Endothelial cell of umbilical vein (primary cell): Measurements from ENCODE around the gene DCDC2B. TPM values are rescaled to one million over a fixed set of nuclear protein-coding genes. Genes with fewer than 3 reads are reported as not detected.

Source experiments
- BruUV-seq: library from RNA; stranded (reverse); fragments of 400-500 nt; replicated peaks from 2 replicates; lab custom pipeline; 2021; lab: Mats Ljungman, UMichigan
- CTCF ChIA-PET: fragments of 300-600, 350-600 bp; sonication (Branson Sonifier 250); formaldehyde crosslinking; loops from one replicate; lab custom pipeline; 2021; ENCODE audit warnings: antibody characterized with exemption, inconsistent platforms; lab: Charles Lee
- POLR2A ChIA-PET: fragments of 300-600, 350-600 bp; sonication (Branson Sonifier 250); formaldehyde crosslinking; loops from one replicate; lab custom pipeline; 2021; ENCODE audit warnings: antibody characterized with exemption, inconsistent platforms; lab: Charles Lee
- DNase-seq: peaks from one replicate; pipeline ENCODE4 v3.0.0-alpha.2; 2011; ENCODE audit warnings: low read depth, low spot score
- FAIRE-seq: peaks from 2 replicates; lab custom pipeline; 2011; peaks lifted over from hg19 to GRCh38; lab: Jason Lieb, UNC
- H2AFZ ChIP-seq: 2 replicates; pipeline ENCODE4 v1.6.0; 2012; ENCODE audit warnings: low read depth, low read length, control low read depth, inconsistent platforms
- H3K27ac ChIP-seq: 2 replicates; pipeline ENCODE4 v1.5.1; 2011; ENCODE audit warnings: low read depth, mild to moderate bottlenecking, control low read depth, low read length, moderate library complexity; ENCODE audit not compliant: insufficient read depth
- H3K27me3 ChIP-seq, 2 experiments: 2 replicates each; pipeline versions ENCODE4 v1.6.0 to v1.6.1; 2011; ENCODE audit warnings: low read length in 2 of 2, mixed read lengths in 1 of 2; ENCODE audit not compliant: control insufficient read depth in 2 of 2, insufficient read depth in 2 of 2
- H3K36me3 ChIP-seq, 2 experiments: 2 replicates in 1 of 2; 3 replicates in 1 of 2; pipeline ENCODE4 v1.5.1; 2011; ENCODE audit warnings: low read length in 2 of 2, mild to moderate bottlenecking in 1 of 2, moderate library complexity in 1 of 2; ENCODE audit not compliant: control insufficient read depth in 2 of 2, insufficient read depth in 2 of 2; ENCODE audit errors: extremely low read depth in 1 of 2
- H3K4me1 ChIP-seq: 3 replicates; pipeline ENCODE4 v1.5.1; 2011; ENCODE audit warnings: mild to moderate bottlenecking, low read length; ENCODE audit not compliant: control insufficient read depth, insufficient read depth; ENCODE audit errors: extremely low read depth
- H3K4me2 ChIP-seq: 2 replicates; pipeline ENCODE4 v1.6.1; 2011; ENCODE audit warnings: low read length, control low read depth, mixed read lengths; ENCODE audit not compliant: insufficient read depth
- H3K4me3 ChIP-seq, 3 experiments: fragments of 200-600 bp in 1 of 3; sonication (generic), shearing (Covaris generic) in 1 of 3; replicated peaks in 1 of 3; 2 replicates each; pipeline ENCODE4 v1.5.1; 2011 to 2016; ENCODE audit warnings: control low read depth in 3 of 3, low read length in 3 of 3, mild to moderate bottlenecking in 2 of 3, inconsistent platforms in 1 of 3, low read depth in 1 of 3, moderate library complexity in 1 of 3; ENCODE audit not compliant: insufficient read depth in 1 of 3
- H3K79me2 ChIP-seq: 2 replicates; pipeline ENCODE4 v1.6.0; 2012; ENCODE audit warnings: low read length, inconsistent platforms; ENCODE audit not compliant: control insufficient read depth, insufficient read depth
- H3K9ac ChIP-seq: replicated peaks from 2 replicates; pipeline ENCODE3; 2011; ENCODE audit warnings: low read length, control low read depth; ENCODE audit not compliant: insufficient read depth; ENCODE audit errors: extremely low read depth
- H3K9me1 ChIP-seq: replicated peaks from 3 replicates; pipeline ENCODE4 v1.6.0; 2011; ENCODE audit warnings: mild to moderate bottlenecking, low read length; ENCODE audit not compliant: control insufficient read depth, insufficient read depth; ENCODE audit errors: extremely low read depth
- H3K9me3 ChIP-seq: replicated peaks from 2 replicates; pipeline ENCODE4 v1.5.1; 2012; ENCODE audit warnings: low read length, inconsistent platforms; ENCODE audit not compliant: control insufficient read depth, insufficient read depth
- H4K20me1 ChIP-seq: replicated peaks from 2 replicates; pipeline ENCODE3; 2011; ENCODE audit warnings: mild to moderate bottlenecking, low read length; ENCODE audit not compliant: control insufficient read depth, insufficient read depth; ENCODE audit errors: extremely low read depth
- EZH2 ChIP-seq: IDR thresholded peaks from 2 replicates; pipeline ENCODE4 v1.6.1; 2012; ENCODE audit warnings: borderline replicate concordance, low read depth, mild to moderate bottlenecking, moderate library complexity, low read length, inconsistent platforms; ENCODE audit not compliant: severe bottlenecking
- FOS ChIP-seq: IDR thresholded peaks from 2 replicates; pipeline ENCODE4 v1.6.1; 2011; ENCODE audit warnings: mild to moderate bottlenecking, low read length, moderate library complexity, borderline replicate concordance; ENCODE audit not compliant: insufficient read depth
- GATA2 ChIP-seq: IDR thresholded peaks from 2 replicates; pipeline ENCODE4 v1.7.0; 2011; ENCODE audit warnings: low read depth, mild to moderate bottlenecking, moderate library complexity, mixed read lengths, low read length; ENCODE audit not compliant: insufficient read length, insufficient read depth
- JUN ChIP-seq: IDR thresholded peaks from 2 replicates; pipeline ENCODE4 v1.6.1; 2011; ENCODE audit warnings: borderline replicate concordance, low read depth; ENCODE audit not compliant: insufficient read length, insufficient read depth
- MYC ChIP-seq: IDR thresholded peaks from one replicate; pipeline ENCODE4 v1.6.1; 2011; ENCODE audit warnings: mild to moderate bottlenecking, low read depth, low read length
- POLR2A ChIP-seq: IDR thresholded peaks from 2 replicates; pipeline ENCODE4 v1.6.1; 2012; ENCODE audit warnings: low read depth, mild to moderate bottlenecking, control low read depth, low read length
- POLR2AphosphoS5 ChIP-seq: IDR thresholded peaks from 2 replicates; pipeline ENCODE4 v1.6.1; 2012; ENCODE audit warnings: low read depth, mild to moderate bottlenecking, control low read depth, low read length, moderate library complexity; ENCODE audit not compliant: insufficient read depth
- dilution Hi-C: fragments of 300-500 bp; cut with MboI; formaldehyde crosslinking; loops from one replicate; pipeline ENCODE4 v1.15.0; 2019; ENCODE audit warnings: low sequenced_read_pairs; ENCODE audit not compliant: extremely low pct_ligation_motif_present
- intact Hi-C: fragments of 100-400 bp; cut with micrococcal nuclease; formaldehyde crosslinking; loops from one replicate; pipeline ENCODE4 v1.10.0; 2022
- polyA plus RNA-seq, 4 experiments: library from polyadenylated mRNA; depleted of rRNA in 3 of 4; stranded (reverse) in 3 of 4; unstranded in 1 of 4; fragments of >200 nt; gene quantifications; 2 replicates each; pipeline versions ENCODE4 v1.2.1 to v1.2.3, GENCODE V29; 2011 to 2012; ENCODE audit warnings: missing spikeins in 1 of 4
- total RNA-seq: library from RNA; stranded (reverse); gene quantifications from 2 replicates; pipeline ENCODE4 v1.2.3, GENCODE V29; 2021
- TF ChIP-seq, protein P1 (sequence below), 2 donors: IDR thresholded peaks; 1 replicate in 1 of 2; 2 replicates in 1 of 2; pipeline ENCODE4 v1.5.1; 2011; ENCODE audit warnings: low read length in 2 of 2, mild to moderate bottlenecking in 2 of 2, moderate library complexity in 2 of 2, control low read depth in 1 of 2, inconsistent platforms in 1 of 2, low read depth in 1 of 2; ENCODE audit not compliant: insufficient read depth in 1 of 2; ENCODE audit errors: extremely low read depth in 1 of 2
- TF ChIP-seq, protein P2 (sequence below): IDR thresholded peaks from 2 replicates; pipeline ENCODE4 v1.6.1; 2011; ENCODE audit not compliant: insufficient read depth, insufficient read length

Gene DCDC2B
- total and polyA plus RNA-seq, 2 donors (not counting 3 experiments of a cell fraction or from before 2014, with no cell fraction given): not detected

DNA sequence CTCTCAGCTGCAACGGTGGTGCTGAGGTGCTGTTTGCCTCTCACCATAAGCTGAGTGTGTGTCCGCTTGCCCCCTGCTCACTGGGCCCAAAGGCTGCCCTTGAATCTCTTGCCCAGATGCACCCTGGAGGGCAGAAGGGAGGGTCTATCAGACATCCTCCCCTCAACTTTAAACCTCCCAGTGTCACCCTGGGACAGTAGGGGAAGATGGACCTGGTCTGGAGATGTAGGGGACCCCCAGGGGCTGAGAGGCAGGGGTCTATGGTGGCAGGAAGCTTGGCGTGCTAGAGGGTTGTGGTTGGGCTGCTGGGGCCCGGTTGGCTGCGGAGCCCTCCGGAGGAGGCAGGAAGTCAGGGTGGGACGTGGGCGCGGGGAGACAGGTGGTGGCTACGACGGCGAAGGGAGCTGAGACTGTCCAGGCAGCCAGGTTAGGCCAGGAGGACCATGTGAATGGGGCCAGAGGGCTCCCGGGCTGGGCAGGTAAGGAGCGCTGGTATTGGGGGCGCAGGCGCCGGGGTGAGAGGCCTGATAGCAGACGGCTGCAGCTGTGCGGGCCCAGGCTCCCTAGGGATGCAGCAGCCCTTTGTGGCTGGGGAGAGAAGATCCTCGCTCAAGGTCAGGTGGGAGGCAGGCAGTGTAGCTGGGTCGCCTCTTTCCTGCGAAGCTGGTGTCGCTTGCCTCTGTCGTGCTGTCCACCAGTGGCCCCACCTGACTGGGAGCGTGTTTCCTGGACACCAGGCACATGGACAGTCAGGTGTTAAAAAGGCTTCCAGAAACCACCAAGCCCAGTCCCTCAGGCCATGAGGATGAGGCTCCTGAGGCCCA, 42.2 kb downstream of the DCDC2B start, which contains the start of gene LCK:
Gene LCK (plus strand): TSS at position 373 of the 824 bp plus-strand sequence. CDS start 23,065 bp downstream, outside the sequence.
- H3K4me1 ChIP-seq: peaks cover 47% of the 10 kb centered on the region
- H3K9me1 ChIP-seq: no peaks in the 10 kb centered on the region
- TF ChIP-seq POLR2A (no peak), GATA2 (no peak)
- intact Hi-C loops: loop anchor here (1.0 kb wide), 3 partner anchors 10 to 41 kb away; partner anchors contain the start of gene HDAC1
- no peak for DNase-seq
- H3K9me3 ChIP-seq: no peaks in the 10 kb centered on the region
- no peak within 1 kb of the TSS for H3K4me2 ChIP-seq
- no peaks in the 10 kb centered on the region for H4K20me1 ChIP-seq
- no peaks in the 10 kb centered on the region for H3K27me3 ChIP-seq
- ChIA-PET POLR2A (interaction anchor here (2.0 kb wide), 1 partner anchor 85 kb away, joined by 12 read pairs; the partner anchor contains the start of gene MARCKSL1), CTCF (interaction anchor here (1.0 to 6.3 kb wide), 5 partner anchors 8 to 65 kb away, joined by 3 to 73 read pairs (median 47); no protein-coding TSS in a partner anchor)
- H3K79me2 ChIP-seq: no peaks in the 10 kb centered on the region
- BruUV-seq: no TSS peak
- H3K36me3 ChIP-seq: no peaks in the 10 kb centered on the region
- no peak within 1 kb of the TSS for H2AFZ ChIP-seq
- H3K9ac ChIP-seq: peak within 1 kb of the TSS; percentile 8
- peak within 1 kb of the TSS; percentile 77 for H3K27ac ChIP-seq
- no peak within 1 kb of the TSS for H3K4me3 ChIP-seq
- no peak for FAIRE-seq
- dilution Hi-C loops: no loop called here

DNA sequence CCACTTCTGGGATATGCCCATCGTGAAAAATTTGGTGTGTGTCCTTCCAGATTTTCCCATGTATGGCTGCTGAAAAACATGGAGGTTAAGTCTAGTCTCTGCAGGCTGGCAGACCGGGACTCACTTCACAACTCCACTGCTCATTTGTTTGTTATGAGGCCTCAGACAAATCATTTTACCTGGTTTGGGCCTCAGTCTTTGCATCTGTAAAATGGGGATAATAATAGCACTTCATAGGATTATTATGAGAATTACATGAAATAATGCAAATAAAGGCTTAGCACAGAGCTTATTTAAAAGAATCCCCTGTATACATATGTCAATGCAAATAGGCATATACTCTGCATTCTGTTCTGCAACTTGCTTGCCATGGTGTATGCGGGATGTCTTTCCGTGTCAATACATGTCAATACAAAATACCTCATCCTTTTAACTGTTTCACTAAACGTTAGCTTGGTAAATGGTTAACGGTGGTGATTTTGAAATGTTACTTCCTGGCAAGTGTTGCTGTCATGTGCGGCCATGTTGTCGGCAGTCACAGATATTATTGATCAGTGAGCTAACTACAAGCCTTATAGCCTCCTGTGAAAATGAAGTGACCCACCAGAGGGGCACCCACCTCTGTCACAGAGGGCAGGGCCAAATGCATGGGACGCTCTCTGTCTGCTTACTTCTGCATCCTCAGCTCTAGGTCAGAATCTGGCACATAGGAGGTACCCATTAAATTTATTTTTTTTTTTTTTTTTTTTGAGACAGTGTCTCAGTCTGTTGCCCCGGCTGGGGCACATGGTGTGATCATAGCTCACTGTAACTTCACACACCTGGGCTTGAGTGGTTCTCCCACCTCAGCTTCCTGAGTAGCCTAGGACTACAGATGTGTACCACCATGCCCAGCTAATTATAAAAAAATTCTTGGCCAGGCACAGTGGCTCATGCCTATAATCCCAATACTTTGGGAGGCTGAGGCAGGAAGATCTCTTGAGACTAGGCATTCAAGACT, 46.5 kb downstream of the DCDC2B start:
- no TSS peak for BruUV-seq
- CTCF ChIA-PET: interaction anchor here (0.7 to 1.1 kb wide), 2 partner anchors 11 to 40 kb away, joined by 3 to 9 read pairs; no protein-coding TSS in a partner anchor
- POLR2A ChIA-PET: no interaction called here

More for the DNA sequence above, 46.5 kb downstream of the DCDC2B start:
- Histone ChIP-seq H3K9me1 (no peaks in the 10 kb centered on the region), H3K9me3 (no peaks in the 10 kb centered on the region), H3K79me2 (no peaks in the 10 kb centered on the region), H3K9ac (no peak overlapping the region), H3K27ac (no peak overlapping the region), H4K20me1 (no peaks in the 10 kb centered on the region), H3K27me3 (no peaks in the 10 kb centered on the region), H2AFZ (no peak overlapping the region), H3K4me1 (peaks cover 8% of the 10 kb centered on the region), H3K4me3 (no peak overlapping the region), H3K36me3 (no peaks in the 10 kb centered on the region), H3K4me2 (no peak overlapping the region)
- intact Hi-C loops (no loop called here), dilution Hi-C loops (no loop called here)
- no peak for FAIRE-seq
- no peak for TF ChIP-seq POLR2AphosphoS5
- no peak for TF ChIP-seq EZH2
- no peak for TF ChIP-seq MYC
- TF ChIP-seq, protein P1, sequence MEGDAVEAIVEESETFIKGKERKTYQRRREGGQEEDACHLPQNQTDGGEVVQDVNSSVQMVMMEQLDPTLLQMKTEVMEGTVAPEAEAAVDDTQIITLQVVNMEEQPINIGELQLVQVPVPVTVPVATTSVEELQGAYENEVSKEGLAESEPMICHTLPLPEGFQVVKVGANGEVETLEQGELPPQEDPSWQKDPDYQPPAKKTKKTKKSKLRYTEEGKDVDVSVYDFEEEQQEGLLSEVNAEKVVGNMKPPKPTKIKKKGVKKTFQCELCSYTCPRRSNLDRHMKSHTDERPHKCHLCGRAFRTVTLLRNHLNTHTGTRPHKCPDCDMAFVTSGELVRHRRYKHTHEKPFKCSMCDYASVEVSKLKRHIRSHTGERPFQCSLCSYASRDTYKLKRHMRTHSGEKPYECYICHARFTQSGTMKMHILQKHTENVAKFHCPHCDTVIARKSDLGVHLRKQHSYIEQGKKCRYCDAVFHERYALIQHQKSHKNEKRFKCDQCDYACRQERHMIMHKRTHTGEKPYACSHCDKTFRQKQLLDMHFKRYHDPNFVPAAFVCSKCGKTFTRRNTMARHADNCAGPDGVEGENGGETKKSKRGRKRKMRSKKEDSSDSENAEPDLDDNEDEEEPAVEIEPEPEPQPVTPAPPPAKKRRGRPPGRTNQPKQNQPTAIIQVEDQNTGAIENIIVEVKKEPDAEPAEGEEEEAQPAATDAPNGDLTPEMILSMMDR (IDR thresholded peaks at IDR 0.05; ENCODE audit: extremely low read depth in 1 of 2, insufficient read depth in 1 of 2, low read depth in 1 of 2, low read length in 2 of 2): no peak
- no peak for TF ChIP-seq POLR2A
- TF ChIP-seq, protein P2, sequence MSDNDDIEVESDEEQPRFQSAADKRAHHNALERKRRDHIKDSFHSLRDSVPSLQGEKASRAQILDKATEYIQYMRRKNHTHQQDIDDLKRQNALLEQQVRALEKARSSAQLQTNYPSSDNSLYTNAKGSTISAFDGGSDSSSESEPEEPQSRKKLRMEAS: no peak
- TF ChIP-seq FOS: no peak
- TF ChIP-seq JUN: no peak
- TF ChIP-seq GATA2: no peak
- DNase-seq: no peak
